HG03378 (cell line): ENCODE data around the gene WFDC2.

ENCODE experiments used
- ATAC-seq: cut with Tn5 transposase; IDR thresholded peaks from one replicate; pipeline ENCODE4 v1.9.1; 2021; ENCODE audit warnings: mild to moderate bottlenecking, moderate library complexity; ENCODE audit not compliant: unreplicated experiment

WFDC2 gene

DNA sequence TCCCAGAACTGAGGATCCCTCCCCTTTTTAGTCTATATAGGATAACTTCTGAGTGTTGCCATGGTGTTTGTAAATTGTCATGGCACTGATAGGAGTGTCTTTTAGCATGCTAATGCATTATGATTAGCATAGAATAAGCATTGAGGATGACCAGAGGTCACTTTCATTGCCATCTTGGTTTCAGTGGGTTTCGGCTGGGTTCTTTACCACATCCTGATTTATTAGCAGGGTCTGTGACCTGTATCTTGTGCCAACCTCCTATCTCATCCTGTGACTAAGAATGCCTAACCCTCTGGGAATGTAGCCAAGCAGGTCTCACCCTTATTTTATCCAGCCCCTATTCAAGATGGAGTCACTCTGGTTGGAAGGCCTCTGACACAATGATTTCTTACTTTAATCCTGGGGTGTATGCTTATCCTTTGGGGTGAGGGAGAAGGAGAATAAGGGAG is 19.6 kb downstream of the WFDC2 start:
- ATAC-seq, result no peak

DNA sequence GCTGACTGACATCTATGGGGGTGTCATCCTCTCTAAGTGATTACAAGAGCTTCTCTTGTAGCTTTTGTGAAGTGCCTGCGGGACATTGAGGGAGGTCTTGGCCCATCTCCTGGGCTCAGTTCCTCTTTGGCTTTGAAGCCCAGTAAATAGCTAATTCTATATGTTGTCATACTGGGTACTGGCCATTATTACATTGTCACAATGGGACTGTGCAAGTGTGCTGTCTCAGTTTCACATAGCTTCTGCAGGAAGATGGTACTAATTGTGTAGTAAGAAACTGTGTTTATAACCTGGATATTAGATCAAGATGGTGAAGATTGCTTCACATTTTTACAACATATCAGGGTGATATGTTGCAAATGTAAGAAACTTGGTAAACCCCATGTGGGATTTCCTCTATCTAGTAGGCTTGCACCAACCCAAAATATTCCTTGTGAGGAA is 26.0 kb downstream of the WFDC2 start:
- no peak for ATAC-seq

DNA sequence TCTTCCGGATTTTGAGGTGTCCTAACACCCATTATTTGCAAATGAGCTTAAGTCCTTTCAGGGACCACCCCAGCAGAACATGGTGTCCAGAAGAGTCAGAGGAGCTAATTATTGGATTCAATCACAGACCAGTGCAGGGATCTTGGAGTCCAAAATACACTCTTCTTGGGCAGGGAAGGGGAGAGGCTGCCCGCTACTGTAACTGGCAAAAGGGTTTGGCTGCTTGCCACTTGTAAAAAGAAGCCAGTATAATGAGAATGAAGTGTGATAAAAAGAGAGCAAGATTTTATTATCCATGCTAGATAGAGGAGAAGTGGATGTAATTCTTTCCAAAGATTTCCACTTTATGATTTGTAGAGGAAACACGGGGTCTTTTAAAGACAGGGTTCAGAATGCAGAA is 26.6 kb downstream of the WFDC2 start:
- ATAC-seq, result no peak

DNA sequence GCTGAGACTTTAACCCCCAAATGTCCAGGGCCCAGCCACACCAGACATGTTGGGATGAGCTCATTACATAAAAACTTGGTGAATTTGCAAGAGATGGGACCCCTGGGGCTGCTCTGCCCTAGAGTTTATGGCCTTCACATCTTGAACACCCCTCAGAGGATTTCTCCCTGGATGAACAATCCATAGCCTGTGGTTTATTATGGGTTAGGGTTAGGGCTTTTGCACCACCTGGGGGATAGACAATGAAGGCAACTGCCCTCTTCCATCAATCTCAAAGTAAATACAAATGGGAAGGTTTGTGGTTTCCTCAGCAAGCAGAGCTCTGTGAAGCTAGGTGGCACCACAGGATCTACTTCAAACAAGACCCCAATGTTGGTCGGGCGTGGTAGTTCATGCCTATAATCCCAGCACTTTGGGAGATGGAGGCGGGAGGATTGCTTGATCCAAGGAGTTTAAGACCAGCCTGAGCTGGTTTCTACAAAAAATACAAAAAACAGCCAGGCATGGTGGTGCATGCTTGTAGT is 28.5 kb downstream of the WFDC2 start:
- ATAC-seq, result no peak

DNA sequence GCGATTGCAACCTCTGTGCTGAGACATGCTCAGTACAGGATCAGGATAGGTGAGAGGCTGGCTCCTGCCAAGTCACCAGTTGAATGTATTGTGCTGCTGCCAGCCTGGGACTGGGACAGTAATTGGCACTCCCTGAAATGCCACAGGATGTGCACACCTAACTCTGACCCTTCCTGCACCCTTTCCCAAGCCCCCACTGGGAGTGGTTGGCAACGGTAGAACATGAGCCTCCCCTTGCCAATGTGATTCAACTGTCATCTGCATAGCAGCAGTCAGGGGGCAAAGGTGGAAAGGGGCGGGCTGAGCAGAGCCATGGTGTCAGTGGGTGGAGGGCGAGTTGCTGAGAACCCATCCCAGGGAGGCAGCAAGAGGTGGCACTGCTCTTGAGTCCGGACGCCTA is 30.5 kb downstream of the WFDC2 start:
- no peak for ATAC-seq

DNA sequence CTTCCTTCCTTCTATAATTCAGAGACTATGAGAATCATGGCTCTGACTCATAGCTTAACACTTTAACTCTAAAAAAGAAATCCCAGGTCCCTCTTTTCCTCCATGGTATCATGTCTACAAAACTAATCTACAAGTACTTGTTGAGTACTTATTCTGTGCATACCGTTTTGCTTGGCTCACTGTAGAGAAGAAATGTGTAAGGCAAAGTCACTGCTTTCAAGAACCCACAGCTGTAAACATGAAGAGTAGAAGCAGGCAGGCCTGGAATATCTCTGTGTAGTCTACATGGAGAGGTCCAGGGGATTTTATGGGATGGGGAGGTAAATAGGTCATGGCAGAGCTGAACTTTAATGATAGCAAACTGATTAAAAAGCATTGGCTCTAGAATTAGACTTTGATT is 32.0 kb downstream of the WFDC2 start:
- ATAC-seq, result no peak

DNA sequence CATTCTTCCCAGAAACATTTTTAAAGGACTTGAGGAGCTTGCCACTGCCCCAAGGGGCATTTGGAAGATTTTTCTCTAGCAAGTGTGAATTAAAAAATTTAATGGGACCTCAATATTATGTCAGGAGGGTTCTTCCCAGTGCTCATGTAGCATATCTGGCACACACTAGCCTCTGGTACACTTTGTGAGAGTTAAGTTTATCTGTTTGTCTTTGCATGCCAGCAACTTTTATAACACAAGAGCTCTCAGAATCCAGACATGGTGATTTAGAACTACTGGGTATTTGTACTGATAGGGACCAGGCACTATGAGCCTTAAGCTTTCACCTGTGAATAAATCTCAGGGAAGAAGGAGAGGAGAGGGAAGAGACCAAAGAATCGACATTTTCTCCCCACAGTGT is 33.0 kb downstream of the WFDC2 start:
- ATAC-seq, result no peak

DNA sequence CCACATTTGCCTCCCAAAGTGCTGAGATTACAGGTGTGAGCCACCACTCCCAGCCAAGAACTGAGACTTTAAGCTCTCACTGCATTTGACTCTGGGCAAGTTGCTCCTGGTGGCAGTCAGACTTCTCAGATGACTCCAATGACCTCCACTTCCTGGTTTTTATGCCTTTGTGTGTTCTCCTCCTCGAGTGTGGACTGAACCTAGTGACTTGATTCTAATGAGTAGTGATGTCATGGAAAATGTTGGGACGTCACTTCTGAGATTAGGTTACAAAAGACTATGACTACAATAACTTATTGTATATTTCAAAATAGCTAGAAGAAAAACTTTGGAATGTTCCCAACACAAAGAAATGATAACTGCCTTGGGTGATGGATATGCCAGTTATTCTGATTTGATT is 33.9 kb downstream of the WFDC2 start:
- no peak for ATAC-seq

DNA sequence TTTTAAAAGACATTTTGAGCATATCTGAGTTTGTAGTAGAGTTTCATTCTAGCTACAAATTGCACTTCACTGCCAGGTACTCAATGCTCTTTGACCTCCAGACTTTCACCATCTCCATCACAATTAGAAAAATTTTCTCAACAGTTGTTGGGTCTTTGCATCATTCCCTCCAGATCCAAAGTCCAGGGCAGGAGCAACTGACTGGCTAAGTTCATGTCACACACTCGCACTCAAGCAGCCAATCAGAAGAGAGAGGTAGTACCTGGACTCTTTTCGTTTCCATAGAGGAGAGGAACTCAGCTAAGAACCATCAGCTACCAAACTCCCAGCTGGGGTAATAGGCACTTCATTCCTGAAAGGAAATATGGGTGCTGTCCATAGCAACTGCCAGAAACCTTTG is 36.8 kb downstream of the WFDC2 start:
- no peak for ATAC-seq

DNA sequence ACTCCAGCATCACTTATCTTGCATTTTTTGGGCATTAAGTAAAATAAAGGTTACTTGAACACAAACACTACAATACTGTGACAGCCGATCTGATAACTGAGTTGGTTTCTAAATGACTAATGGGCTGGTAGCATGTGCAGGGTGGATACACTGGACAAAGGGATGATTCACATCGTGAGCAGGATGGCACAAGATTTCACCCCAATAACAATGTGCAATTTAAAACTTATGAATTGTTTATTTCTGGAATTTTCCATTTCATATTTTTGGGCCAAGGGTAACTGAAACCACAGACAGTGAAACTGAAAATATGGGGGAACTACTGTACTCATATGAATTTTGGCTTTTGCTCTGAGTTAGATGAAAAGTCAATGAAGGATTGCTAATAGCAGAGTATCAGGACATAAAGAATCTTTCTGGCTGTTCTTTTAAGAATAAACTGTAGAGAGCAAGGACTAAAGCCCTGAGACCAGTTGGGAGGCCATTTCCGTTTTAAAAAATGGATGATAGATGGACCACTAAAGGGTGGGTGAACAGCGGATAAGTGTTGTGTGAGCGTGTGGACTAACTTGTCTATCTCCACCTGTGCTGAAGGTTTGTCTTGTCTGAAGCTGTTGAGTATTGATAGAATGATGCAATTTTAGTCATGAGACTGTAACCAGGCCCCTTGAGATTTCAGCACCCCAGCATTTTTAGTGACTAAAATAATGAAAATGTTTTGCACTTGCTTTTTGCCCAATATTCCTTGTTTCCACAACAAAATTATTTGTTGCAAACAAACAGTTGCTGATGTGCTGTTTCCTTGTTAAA is 37.7 kb downstream of the WFDC2 start:
- ATAC-seq, result no peak

DNA sequence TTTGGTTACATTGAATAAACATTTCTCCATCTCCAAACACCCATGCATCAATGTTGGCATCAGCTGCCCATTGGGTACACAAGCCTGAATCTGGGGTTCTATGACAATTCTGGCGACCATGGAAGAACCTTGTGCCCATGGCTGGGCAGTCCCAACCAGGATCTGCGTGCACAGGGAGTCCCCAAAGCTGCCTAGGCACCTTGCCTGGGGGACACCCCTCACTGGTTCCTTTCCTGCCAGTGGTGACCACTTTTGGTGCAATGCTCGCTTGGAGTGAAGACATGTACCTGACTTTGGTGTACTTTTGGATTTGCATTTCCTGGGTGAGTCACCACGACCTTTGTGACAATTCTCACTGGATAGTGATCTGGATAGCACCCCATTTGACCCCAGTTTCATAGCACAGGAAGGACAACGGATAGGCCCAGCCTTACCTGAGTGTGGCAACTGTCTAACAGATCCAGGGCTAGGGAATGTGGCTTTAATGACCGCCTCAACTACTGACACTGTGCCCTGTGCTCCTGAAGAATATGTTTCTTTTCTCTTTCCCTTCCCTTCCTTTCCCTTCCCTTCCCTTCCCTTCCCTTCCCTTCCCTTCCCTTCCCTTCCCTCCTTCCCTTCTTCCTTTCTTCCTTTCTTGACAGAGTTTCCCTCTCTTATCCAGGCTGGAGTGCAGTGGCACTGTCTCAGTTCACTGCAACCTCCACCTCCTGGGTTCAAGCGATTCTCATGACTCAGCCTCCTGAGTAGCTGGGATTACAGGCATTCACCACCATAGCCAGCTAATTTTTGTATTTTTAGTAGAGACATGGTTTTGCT is 38.7 kb downstream of the WFDC2 start:
- no peak for ATAC-seq

DNA sequence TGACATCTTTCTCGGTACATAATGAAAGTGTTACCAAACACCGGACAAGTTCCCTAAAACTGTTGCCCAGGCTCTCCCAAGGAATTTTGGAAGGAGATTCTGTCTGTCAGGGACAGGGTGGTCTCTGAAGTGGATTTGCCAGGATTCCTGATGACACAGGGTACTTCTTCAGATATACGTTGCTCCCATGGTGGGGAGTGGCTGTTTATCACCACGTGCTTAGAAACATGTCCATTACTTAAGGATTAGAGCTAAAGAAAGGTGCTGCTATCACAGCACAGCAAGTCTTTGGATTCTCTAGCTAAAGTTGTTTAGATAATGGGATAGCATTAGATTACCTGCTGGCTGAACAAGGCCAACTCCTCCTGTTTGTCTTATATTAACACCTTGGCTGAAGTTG is 39.5 kb downstream of the WFDC2 start:
- no peak for ATAC-seq

DNA sequence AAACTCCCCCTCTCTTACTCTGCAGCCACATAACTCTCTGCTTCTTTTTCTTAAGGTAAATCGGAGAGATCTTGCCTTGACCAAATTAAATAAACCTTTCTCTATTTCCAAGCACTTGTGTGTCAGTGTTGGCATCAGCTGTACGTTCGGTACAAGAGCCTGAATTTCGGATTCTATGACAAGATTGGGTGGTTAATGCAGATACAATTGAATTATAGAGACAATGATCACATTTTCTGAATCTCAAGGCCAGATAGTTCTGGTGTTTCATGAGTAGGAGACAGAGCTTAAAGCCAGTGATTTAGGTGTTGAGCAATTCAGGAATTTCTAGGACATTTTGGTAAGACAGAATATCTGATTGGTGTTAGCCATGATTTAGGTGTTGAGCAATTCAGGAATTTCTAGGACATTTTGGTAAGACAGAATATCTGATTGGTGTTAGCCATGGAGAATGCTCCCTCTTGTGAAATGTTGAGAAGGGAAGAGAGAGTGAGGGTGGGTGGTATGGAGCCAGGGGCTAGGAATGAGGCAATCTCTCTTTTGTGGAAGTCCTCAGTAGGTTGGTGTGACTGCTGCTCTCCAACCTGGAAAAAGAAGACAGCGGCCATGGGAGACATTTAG is 40.8 kb downstream of the WFDC2 start:
- no peak for ATAC-seq

DNA sequence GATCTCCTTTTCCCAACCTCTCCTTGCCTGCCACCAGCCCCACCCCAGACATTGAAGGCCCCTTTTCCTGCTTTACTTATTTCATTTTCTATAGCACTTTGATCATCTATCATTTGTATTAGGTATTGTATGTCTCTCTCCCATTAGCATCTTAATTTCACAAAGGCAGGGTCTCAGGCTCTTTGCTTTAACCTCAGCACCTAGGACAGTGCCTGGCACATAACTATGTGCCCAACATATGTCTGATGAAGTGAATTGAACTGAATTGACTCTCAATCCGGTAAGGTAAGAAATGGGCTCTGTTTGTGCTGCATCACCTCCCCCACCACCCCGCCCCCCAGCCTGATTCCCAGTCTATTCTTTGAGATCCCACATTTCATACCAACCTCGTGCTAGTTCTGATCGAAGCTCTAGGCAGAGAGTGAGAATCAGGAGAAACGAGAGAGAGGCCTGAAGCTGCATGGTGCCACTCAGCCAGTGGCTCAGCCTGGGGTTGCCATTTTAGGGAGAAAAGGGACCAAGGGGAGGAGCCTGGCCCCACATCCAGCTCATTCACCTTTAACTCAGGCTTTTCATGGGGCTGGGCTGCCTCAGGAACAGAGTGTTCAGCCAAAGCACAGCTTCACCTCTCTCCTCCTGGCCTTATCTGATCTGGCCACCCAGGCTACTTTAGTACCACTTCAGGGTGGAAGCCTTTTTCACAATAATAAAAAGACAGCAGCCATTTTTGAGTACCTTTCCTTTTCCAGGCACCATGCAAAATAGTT is 45.8 kb downstream of the WFDC2 start, which contains the start of gene SPINT3:
SPINT3 (minus strand) TSS at position 476 of the 767 bp plus-strand sequence; CDS start at position 462, 14 bp downstream.
- no peak for ATAC-seq

DNA sequence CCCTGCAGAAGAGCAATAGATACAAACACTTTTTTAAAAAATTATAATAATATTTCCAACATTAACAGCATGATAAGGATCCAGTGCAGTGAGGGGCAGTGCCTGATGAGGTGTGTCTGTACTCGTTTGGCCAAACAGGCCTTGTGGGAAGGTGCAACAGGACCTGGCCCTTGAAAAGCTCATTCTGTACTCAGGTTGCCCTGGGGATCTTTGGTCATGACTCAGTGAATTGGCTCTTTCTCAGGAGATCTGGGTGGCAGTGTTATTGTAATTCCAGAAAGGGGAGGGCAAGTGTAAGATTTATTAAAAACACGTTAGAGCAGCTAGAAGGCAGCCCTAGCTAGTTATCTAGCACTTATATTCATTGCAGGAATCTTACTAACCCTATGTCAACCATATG is 48.7 kb downstream of the WFDC2 start:
- no peak for ATAC-seq

DNA sequence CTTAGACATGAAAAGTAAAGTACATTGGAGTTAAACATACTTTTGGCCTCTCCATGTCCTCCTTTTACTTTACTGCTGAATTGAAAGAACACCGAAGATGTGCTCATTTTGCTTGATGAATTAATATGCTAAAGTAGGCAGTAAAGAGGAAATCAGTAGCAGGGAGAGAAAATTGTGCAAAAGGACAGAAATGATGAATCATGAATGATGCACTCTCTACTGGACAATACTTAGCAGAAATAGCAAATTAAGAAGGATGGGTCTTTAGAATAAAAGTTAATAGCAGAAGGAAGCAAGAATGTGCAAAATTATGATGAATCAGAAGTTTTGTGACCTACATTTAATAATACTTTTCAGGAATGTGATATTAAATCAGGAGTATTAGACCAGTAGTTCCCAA is 54.3 kb downstream of the WFDC2 start:
- ATAC-seq, result no peak

DNA sequence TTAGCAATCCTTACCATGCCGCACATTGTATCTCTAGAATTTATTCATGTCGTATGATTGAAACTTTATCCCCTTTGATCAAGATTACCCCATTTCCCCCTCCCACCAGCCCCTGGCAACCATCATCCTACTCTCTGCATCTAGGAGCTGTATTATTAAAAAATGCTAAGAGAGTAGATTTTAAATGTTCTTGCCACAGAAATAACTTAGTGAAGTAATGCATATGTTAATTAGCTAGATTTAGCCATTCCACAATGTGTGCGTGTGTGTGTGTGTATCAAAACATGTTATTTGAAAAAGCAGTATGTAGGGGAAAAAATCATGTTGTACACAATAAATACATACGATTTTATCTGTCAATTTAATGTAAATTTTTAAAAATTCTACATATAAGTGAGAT is 57.7 kb downstream of the WFDC2 start:
- ATAC-seq, result no peak
